Measurements from ENCODE around the gene HIP1R.
A peak's percentile ranks its signal among the peaks of the same experiment; 100 is the strongest.
"Not testable (repeated sequence)": the region's sequence is repeated elsewhere in the genome, so short reads cannot be mapped to it uniquely, and the experiment has no call there.

Gene HIP1R

GRCh38 chr12:122878780-122879612, 43.7 kb downstream of the HIP1R start:
- no peak for DNase-seq

- no peak for DNase-seq
Observed at GRCh38 chr12:122880155-122880667, 45.0 kb downstream of the HIP1R start.

GRCh38 chr12:122880668-122881067, 45.4 kb downstream of the HIP1R start:
- no peak for DNase-seq

GRCh38 chr12:122882908-122883558, 47.8 kb downstream of the HIP1R start:
- DNase-seq, result no peak

DNA sequence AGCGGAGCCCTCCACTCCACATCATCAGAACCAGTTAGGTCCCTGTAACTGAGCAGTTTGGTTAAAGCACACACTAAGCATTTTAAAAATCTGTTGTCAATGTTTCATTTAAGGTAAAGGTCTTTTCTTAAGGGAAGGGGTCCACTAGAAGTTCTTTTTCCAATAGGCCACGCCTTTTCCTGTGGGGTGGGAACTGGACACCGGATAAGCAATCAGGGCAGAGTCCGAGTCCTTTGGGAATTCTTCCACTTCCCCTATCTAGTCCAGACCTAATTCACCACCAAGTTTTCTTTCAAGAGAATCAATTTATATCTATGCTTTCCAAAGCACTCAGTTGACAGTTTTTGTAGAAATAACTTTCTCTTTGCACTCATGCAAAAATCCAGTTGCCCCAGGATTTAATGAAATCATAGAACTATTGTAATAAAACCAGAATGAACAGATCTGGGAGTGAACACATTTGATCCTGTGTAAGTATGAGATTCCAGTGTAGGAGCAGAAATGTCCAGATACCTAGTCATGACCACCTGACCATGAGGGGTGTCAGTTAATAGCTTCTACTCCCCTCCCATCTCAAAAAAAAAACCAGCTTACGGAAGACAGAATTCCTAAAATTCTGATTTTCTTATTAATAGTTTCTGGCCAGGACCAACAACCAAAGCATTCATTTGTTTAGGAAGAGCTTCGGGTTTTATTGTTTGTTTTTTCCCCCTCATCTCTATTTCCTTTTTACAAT, 49.0 kb downstream of the HIP1R start:
- DNase-seq, result no peak

DNA sequence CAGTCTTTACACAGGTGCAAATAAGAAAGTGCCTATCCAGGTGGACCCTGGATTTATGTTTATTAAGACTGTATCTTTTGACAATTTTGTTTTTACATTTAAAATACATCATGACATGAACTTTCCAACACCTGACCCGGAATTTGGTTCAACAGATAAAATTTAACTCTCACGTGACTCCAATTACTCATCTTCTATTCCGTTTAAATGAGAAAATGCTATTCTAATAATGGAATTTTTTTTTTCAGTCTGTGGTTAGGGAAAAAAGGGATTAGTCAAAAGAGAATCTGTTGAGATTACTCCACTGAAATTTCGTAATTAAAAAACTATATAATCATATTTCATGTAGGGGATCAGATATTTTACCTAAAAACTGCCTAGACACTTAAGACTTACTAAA, 49.6 kb downstream of the HIP1R start:
- no peak for DNase-seq

DNA sequence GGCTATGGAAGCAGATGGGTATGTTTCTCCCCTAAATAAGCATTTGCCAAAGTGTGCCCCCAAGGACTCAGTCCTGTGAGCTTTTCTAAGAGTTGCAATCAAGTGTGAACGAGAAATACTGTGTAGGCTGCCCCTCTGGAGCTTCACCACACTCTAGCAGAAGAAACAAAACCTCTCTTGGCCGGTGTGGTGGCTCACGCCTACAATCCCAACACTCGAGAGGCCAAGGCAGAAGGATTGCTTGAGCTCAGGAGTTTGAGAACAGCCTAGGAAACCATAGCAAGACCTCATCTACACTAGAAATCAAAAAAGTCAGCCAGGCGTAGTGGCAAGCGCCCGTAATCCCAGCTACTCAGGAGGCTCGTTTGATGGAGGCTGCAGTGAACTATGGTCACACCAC, 50.9 kb downstream of the HIP1R start:
- DNase-seq, result no peak

- peak; percentile 40 for DNase-seq
Observed at GRCh38 chr12:122886851-122887818, 51.9 kb downstream of the HIP1R start.

DNA sequence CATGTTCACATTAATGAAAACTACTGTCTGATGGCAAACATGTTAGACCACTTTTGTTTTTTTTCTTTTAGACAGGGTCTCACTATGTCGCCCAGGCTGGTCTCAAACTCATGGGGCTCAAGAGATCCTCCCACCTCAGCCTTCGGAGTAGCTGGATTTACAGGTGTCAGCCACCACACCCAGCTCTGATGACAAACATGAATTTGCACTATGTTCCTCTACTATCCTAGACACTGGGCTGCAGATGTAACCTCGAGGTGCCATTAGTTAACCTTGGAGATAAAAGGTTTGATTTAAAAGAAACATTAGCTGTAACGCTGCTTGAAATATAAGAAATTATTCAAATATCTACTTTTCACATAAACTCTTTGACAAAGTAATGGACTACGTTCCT, 52.6 kb downstream of the HIP1R start:
- DNase-seq, result no peak

DNA sequence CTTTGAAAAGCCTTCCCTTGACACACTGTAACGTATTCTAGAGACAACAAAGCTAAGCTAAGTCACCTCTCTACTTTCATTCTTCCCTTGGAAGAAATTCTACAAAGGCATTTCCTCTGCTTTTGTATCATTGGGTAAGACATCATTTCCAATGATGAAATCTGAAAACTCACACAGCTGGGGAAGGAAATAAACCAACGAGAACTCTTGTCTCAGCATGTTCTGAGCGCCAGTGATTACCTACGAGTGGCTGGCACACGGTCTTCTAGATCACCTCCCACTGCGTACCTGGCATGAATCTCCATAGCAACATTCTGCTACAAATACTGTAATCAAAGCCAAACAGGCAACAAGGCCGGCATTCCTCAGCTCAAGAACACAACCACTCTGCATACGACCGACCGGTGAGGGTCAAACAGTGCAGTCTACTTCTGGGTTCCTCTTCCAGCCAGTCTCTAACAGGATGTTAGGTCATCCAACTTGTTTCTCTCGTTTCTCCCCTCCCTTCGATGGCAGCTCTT, 53.0 kb downstream of the HIP1R start:
- no peak for DNase-seq

DNA sequence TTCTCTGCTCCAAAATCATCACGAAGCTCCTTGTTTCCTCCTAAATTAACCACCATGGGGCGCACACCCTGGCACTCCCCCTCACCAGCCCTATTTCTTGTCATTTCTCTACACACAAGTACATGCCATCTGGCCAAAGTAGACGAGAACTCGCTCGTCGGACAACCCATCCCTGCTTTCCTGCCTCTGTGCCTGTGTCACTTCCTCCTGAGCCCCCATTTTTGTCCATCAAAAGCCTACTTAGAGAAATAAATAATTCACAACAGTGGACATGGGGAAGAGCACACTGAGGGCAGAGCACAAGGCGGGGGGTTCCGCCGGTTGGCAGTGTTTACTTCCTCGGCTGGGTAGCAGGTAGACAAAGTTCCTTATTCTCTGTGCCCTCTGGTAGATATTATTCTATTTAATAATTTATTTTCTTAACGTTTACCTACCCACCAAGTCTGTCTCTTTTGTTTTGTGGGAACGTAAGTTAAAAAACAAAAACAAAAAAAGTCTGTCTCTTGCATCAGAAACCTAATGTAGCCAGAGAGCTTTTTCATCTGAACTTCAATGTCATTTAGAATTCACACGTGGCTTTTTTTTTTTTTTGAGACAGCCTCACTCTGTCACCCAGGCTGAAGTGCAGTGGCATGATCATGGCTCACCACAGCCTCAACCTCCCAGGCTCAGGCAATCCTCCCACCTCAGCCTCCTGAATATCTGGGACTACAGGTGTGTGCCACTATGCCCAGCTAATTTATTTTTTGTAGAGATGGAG, 54.7 kb downstream of the HIP1R start:
- no peak for DNase-seq

GRCh38 chr12:122891661-122892525, 56.6 kb downstream of the HIP1R start:
- no peak for DNase-seq

- DNase-seq, result not testable (repeated sequence)
Observed at GRCh38 chr12:122892724-122893123, 57.5 kb downstream of the HIP1R start.

- DNase-seq, result no peak
Observed at GRCh38 chr12:122893208-122894153, 58.2 kb downstream of the HIP1R start.

GRCh38 chr12:122894193-122895121, 59.2 kb downstream of the HIP1R start:
- DNase-seq, result no peak

DNA sequence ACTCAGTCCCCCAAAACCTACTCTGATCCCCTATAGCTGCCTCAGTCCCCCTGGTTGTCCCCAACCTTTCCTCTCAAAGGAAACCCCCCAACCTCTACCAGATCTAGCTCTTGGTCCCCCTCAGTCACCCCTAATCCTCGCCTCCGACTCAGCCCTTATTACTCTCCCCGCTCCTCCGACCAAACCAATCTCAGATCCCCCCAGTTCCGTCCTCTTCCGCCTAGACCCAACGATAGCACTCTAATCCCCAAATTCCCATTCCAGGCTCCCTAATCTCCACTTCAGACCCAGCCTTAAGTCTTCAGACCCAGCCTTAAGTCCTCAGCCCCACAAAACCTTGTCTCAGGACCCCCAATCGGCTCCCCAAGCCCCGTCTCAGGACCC, 60.1 kb downstream of the HIP1R start:
- no peak for DNase-seq

DNA sequence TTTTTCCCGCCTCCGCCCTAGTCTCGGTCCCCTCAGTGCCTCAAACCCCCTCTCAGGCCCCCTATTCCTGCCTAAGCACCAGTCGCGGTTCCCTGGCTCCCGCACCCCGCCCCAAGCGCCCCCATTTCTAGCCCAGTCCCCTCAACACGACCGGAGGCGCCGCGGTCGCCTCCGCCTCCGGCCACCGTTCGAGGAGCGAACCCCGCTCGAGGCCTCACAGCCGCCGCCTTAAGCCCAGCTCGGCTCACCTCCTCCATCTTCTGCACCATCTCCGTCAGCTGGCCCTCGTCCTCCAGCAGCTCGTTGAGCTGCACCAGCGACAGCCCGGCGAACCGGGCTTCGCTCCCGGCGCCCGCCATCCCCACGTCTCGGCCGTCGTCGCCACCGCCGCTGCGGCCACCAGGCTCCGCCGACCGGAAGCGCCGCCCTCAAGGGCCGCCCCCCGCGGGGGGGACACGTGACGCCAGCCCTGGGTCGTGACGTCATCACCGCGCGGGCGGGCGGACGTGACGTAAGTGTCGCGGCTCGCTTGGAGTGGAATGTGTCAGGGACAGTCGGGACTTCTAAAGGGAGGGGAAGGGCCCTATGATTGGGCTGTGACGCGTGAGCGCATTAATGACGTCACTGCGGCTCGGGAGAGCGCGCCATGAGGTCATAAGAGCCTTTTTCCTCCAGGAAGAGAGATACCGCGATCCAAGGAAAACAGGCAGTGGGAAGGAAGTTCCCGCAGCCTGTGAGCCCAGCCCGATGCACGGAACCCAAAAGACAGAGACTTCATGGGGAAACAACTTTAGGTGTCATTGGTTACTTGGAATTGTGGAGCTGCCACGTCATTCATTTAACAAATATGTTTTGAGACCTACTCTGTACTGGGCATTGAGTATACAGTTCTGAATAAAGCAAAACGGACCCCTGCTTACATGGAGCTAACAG, 60.7 kb downstream of the HIP1R start, which contains the start of gene VPS37B:
VPS37B (minus strand) TSS at position 421 of the 933 bp plus-strand sequence; CDS start at position 359, 62 bp downstream.
- DNase-seq, result peak; percentile 90
